Suprapubic skin (tissue), 4 donors: ENCODE measurements around the gene GGCX.
A peak's percentile ranks its signal among the peaks of the same experiment; 100 is the strongest.

Source experiments
- CTCF ChIP-seq, 2 donors: fragments of 200-600 bp in 1 of 2; fragments of 450-650 bp in 1 of 2; sonication (generic) in 1 of 2; IDR thresholded peaks; one replicate each; pipeline ENCODE4 v1.5.1; 2016 to 2019; ENCODE audit warnings: antibody characterized with exemption in 2 of 2, mild to moderate bottlenecking in 1 of 2, moderate library complexity in 1 of 2
- POLR2A ChIP-seq, 2 donors: fragments of 450-650 bp; IDR thresholded peaks; one replicate each; pipeline ENCODE4 v1.6.1; 2017; ENCODE audit warnings: antibody characterized with exemption in 2 of 2, mild to moderate bottlenecking in 2 of 2, moderate library complexity in 2 of 2
- POLR2AphosphoS5 ChIP-seq, 3 donors: sonication (generic); formaldehyde crosslinking; IDR thresholded peaks; one replicate each; pipeline ENCODE4 v1.6.1; 2017; ENCODE audit warnings: antibody characterized with exemption in 3 of 3

GRCh38 chr2:85538507-85539360 is 22.6 kb downstream of the GGCX start, which contains the start of gene MAT2A:
- TF ChIP-seq CTCF (IDR thresholded peaks at IDR 0.05) (peak; percentile 33 to 77), POLR2A (IDR thresholded peaks at IDR 0.05) (peak; percentile 100), POLR2AphosphoS5 (IDR thresholded peaks at IDR 0.05) (peak; percentile 97 to 99 (median 98))
